Measurements from ENCODE around the gene SLC16A11. TPM values are rescaled to one million over a fixed set of nuclear protein-coding genes. Genes with fewer than 3 reads are reported as not detected.

SLC16A11 gene
- total and polyA plus RNA-seq, 9 of the 15 experiments (the other 6 are each of a cell fraction or from before 2014, with no cell fraction given), result not detected

- Histone ChIP-seq H4K20me1 (replicated peaks; ENCODE audit: control insufficient read depth, insufficient read depth, low read length) (no peaks in the 10 kb centered on the region), H3K4me2 (ENCODE audit: insufficient read depth, low read length) (peak overlapping the region; percentile 70), H3K9me1 (ENCODE audit: control insufficient read depth, insufficient read depth, low read length) (no peaks in the 10 kb centered on the region), H3K27ac (ENCODE audit: extremely low read depth, low read depth, low read length) (peak overlapping the region; percentile 80), H3K9ac (ENCODE audit: insufficient read depth in 1 of 2, low read depth in 2 of 2, low read length in 2 of 2) (peak overlapping the region; percentile 44 to 49; a peak in 3 of 4 replicates), H3K4me1 (replicated peaks in 1 of 2; ENCODE audit: control insufficient read depth in 2 of 2, insufficient read depth in 2 of 2, low read length in 2 of 2) (peaks cover 33 to 41% of the 10 kb centered on the region in 2 experiments), H2AFZ (ENCODE audit: low read depth, low read length) (0 out of 2 replicates have a peak overlapping the region, but pooled peaks have one; percentile 4), H3K9me3 (replicated peaks; ENCODE audit: control insufficient read depth, insufficient read depth, low read depth, low read length) (no peaks in the 10 kb centered on the region), H3K36me3 (ENCODE audit: control insufficient read depth, insufficient read depth, low read length) (peaks cover 56% of the 10 kb centered on the region), H3K27me3 (ENCODE audit: control insufficient read depth in 2 of 2, insufficient read depth in 2 of 2, low read length in 2 of 2) (no peaks in the 10 kb centered on the region), H3K4me3 (no peak overlapping the region), H3K79me2 (ENCODE audit: control insufficient read depth, insufficient read depth, low read length) (peaks cover 6% of the 10 kb centered on the region; the same call in 2 of the 3 replicates)
- in situ Hi-C loops (cut with MboI) (no loop called here), intact Hi-C loops (cut with micrococcal nuclease) (no loop called here)
- no TSS peak for BruUV-seq (replicated peaks)
- 6% methylated on average over 11 of the region's 11 CpGs for WGBS (ENCODE audit: insufficient coverage, low coverage, missing lambda C conversion rate)
- peak; percentile 59 to 86 (median 74) for DNase-seq (ENCODE audit: extremely low read depth in 1 of 4, low spot score in 3 of 4)
- ATAC-seq, result peak; percentile 88
- POLR2A ChIA-PET, result interaction anchor here (0.6 to 2.5 kb wide), 4 partner anchors 11 to 185 kb away, joined by 3 to 14 read pairs (median 6); no protein-coding TSS in a partner anchor
- CTCF ChIA-PET (ENCODE audit: low intra/inter-chr PET ratio), result no interaction called here
- peak; percentile 96 for FAIRE-seq
- TF ChIP-seq NCOA2 (IDR thresholded peaks at IDR 0.05; ENCODE audit: partially characterized antibody in 2 of 2), result peak in 1 of 2 experiments; percentile 16
- TF ChIP-seq AFF1 (IDR thresholded peaks at IDR 0.05; ENCODE audit: low read depth in 1 of 2, partially characterized antibody in 2 of 2), result no peak
- no peak for TF ChIP-seq SIRT6 (IDR thresholded peaks at IDR 0.05; ENCODE audit: low read depth, low read length)
- TF ChIP-seq ZNF707 (CRISPR knock-in tag; conservative IDR thresholded peaks at IDR 0.05), result no peak
- peak; percentile 74 for TF ChIP-seq CBFA2T3 (IDR thresholded peaks at IDR 0.05)
- no peak for TF ChIP-seq HDAC1 (IDR thresholded peaks at IDR 0.05)
- TF ChIP-seq TBP (optimal IDR thresholded peaks at IDR 0.05; ENCODE audit: low read depth, low read length), result no peak
- no peak for TF ChIP-seq NEUROD1 (IDR thresholded peaks at IDR 0.05; ENCODE audit: borderline replicate concordance, low read depth, low read length, partially characterized antibody)
- no peak for TF ChIP-seq KDM2B (CRISPR knock-in tag; IDR thresholded peaks at IDR 0.05)
- TF ChIP-seq ZEB2 (IDR thresholded peaks at IDR 0.05), result peak; percentile 84
- TF ChIP-seq ZBTB1 (CRISPR knock-in tag; IDR thresholded peaks at IDR 0.05; ENCODE audit: borderline replicate concordance, low read depth), result no peak
- peak; percentile 45; the same call in 1 of the 2 replicates for TF ChIP-seq NCOA1 (IDR thresholded peaks at IDR 0.05; ENCODE audit: low read depth)
- peak; percentile 21; the same call in 1 of the 2 replicates for TF ChIP-seq ARID4B (CRISPR knock-in tag; IDR thresholded peaks at IDR 0.05)
- no peak for TF ChIP-seq ZBED1 (IDR thresholded peaks at IDR 0.05)
Measured at GRCh38 chr17:6998855-6999508, 44.9 kb downstream of the SLC16A11 start.
